GM18873 (cell line): ENCODE results near the gene MVD.
"Not testable (repeated sequence)": the region's sequence is repeated elsewhere in the genome, so short reads cannot be mapped to it uniquely, and the experiment has no call there.

Source experiments
- ATAC-seq: cut with Tn5 transposase; IDR thresholded peaks from one replicate; pipeline ENCODE4 v1.9.1; 2021; ENCODE audit warnings: mild to moderate bottlenecking, moderate library complexity, moderate number of reproducible peaks; ENCODE audit not compliant: unreplicated experiment, low FRiP score

The MVD gene

DNA sequence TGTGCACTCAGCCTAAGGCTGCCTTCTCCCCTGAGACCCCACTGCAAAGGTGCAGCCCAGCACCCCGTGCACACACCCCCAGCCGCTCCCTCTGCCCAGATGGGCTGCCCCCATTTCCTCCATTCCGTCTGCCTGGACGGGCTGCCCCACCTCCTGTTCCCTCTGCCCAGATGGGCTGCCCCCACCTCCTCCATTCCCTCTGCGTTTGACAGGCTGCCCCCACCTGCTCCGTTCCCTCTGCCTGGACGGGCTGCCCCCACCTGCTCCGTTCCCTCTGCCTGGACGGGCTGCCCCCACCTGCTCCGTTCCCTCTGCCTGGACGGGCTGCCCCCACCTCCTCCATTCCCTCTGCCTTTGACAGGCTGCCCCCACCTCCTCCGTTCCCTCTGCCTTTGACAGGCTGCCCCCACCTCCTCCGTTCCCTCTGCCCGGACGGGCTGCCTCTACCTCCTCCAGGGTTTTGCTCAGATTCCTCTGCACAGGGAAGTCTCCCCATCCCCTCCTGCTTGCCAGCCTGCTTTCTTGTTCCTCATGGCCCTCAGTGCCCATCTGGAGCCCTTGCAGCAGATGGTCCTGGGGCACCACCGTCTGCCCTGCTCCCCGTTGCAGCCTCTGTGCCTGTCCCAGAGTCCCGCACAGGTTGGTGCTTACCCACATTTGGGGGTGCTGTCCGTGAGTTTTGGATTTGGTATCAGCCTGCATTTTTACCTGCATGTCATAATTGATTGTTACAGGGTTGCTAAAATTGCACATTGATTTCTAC is 47.9 kb downstream of the MVD start:
- no peak for ATAC-seq

- ATAC-seq, result no peak
These were observed 48.7 kb downstream of the MVD start for GRCh38 chr16:88613911-88614817.

GRCh38 chr16:88613293-88613692 is 49.6 kb downstream of the MVD start:
- ATAC-seq, result no peak

- ATAC-seq, result no peak
These were observed 51.7 kb downstream of the MVD start for GRCh38 chr16:88610909-88611812.

- ATAC-seq, result no peak
These were observed 52.8 kb downstream of the MVD start for GRCh38 chr16:88610080-88610479.

DNA sequence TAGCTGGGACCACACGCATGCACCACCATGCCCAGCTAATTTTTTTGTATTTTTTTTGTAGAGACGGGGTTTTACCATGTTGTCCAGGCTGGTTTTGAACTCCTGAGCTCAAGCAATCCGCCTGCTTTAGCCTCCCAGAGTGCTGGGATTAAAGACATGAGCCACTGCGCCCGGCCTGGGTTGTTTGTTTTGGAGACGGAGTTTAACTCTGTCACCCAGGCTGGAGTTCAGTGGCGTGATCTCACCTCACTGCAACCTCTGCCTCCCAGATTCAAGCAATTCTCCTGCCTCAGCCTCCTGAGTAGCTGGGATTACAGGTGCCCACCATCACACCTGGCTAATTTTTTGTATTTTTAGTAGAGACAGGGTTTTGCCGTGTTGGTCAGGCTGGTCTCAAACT is 53.5 kb downstream of the MVD start:
- ATAC-seq, result not testable (repeated sequence)

GRCh38 chr16:88608076-88608475 is 54.8 kb downstream of the MVD start:
- ATAC-seq, result no peak

DNA sequence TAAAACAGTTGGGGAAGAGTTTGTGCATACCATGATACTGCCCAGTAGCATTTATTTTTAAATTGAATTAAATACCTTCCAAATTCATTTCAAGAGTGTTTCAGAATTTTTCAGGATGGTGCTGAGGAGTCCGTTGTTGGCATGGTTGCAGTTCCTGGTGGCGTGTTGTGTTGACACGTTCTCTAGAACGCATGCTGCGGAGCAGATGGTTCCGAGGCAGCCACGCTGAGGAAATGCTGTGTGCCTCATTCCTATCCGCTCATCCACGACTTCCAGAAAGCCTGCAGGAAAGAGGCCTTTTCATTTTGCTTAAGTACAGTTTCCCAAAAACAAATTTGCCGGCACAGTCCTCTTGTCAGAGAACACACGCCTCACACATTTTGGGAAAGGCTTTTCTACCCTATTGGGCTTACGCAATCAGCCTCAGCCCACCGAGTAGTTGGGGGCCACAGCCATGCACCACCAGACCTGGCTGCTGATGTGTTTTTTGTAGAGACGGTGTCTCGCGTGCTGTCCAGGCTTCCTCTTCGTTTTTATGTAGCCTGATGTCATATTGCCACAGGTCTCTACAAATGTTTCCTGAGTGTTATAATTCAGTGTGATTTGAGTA is 56.6 kb downstream of the MVD start:
- no peak for ATAC-seq

GRCh38 chr16:88605186-88606147 is 57.4 kb downstream of the MVD start:
- ATAC-seq, result no peak

GRCh38 chr16:88602091-88602490 is 60.8 kb downstream of the MVD start:
- ATAC-seq, result no peak
